Liver (tissue), 9 donors: Measurements from ENCODE around the gene TLE3. TPM values are rescaled to one million over a fixed set of nuclear protein-coding genes. Genes with fewer than 3 reads are reported as not detected.

Source experiments
- DNase-seq: peaks from one replicate; pipeline ENCODE4 v3.0.0-alpha.2; 2017; ENCODE audit warnings: low spot score
- H3K27ac ChIP-seq, 2 donors: one replicate each; pipeline ENCODE4 v1.7.0; 2013; ENCODE audit warnings: inconsistent platforms in 2 of 2, low read length in 2 of 2, control low read depth in 1 of 2, low read depth in 1 of 2, mild to moderate bottlenecking in 1 of 2
- H3K27me3 ChIP-seq, 4 donors: one replicate each; pipeline versions ENCODE4 v1.6.1 to v1.7.0; 2013; ENCODE audit warnings: low read length in 3 of 4, inconsistent platforms in 1 of 4, mild to moderate bottlenecking in 1 of 4, moderate library complexity in 1 of 4; ENCODE audit not compliant: control insufficient read depth in 4 of 4, insufficient read depth in 4 of 4
- H3K36me3 ChIP-seq, 4 donors: one replicate each; pipeline versions ENCODE4 v1.6.1 to v1.7.0; 2013; ENCODE audit warnings: low read length in 3 of 4, mild to moderate bottlenecking in 3 of 4, low read depth in 1 of 4, moderate library complexity in 1 of 4; ENCODE audit not compliant: control insufficient read depth in 4 of 4, insufficient read depth in 3 of 4
- H3K4me1 ChIP-seq, 4 donors: one replicate each; pipeline versions ENCODE4 v1.6.1 to v1.7.0; 2013; ENCODE audit warnings: low read length in 3 of 4, mild to moderate bottlenecking in 3 of 4, moderate library complexity in 1 of 4; ENCODE audit not compliant: control insufficient read depth in 4 of 4, insufficient read depth in 4 of 4
- H3K4me3 ChIP-seq, 3 donors: one replicate each; pipeline versions ENCODE4 v1.6.1 to v1.7.0; 2013; ENCODE audit warnings: low read length in 3 of 3, control low read depth in 1 of 3, low read depth in 1 of 3, mild to moderate bottlenecking in 1 of 3
- H3K9ac ChIP-seq, 2 donors: one replicate each; pipeline ENCODE4 v1.7.0; 2013; ENCODE audit warnings: low read length in 2 of 2, mild to moderate bottlenecking in 2 of 2, moderate library complexity in 2 of 2, control low read depth in 1 of 2, low read depth in 1 of 2
- H3K9me3 ChIP-seq, 4 donors: one replicate each; pipeline versions ENCODE4 v1.6.1 to v1.7.0; 2013; ENCODE audit warnings: low read length in 3 of 4; ENCODE audit not compliant: control insufficient read depth in 4 of 4
- ATF3 ChIP-seq: IDR thresholded peaks from 2 replicates; pipeline ENCODE4 v1.6.1; 2016; ENCODE audit warnings: antibody characterized with exemption
- EGR1 ChIP-seq, 2 donors: IDR thresholded peaks; 2 replicates each; pipeline ENCODE4 v1.6.1; 2016 to 2018; ENCODE audit warnings: antibody characterized with exemption in 2 of 2, low read depth in 2 of 2
- FOXA1 ChIP-seq: IDR thresholded peaks from 2 replicates; pipeline ENCODE4 v1.6.1; 2016; ENCODE audit warnings: antibody characterized with exemption
- FOXA2 ChIP-seq: IDR thresholded peaks from 2 replicates; pipeline ENCODE4 v1.6.1; 2016; ENCODE audit warnings: antibody characterized with exemption
- GABPA ChIP-seq, 2 donors: IDR thresholded peaks in 1 of 2; conservative IDR thresholded peaks in 1 of 2; 2 replicates each; pipeline ENCODE4 v1.6.1; 2016; ENCODE audit warnings: antibody characterized with exemption in 2 of 2, mild to moderate bottlenecking in 1 of 2, moderate library complexity in 1 of 2
- HNF4A ChIP-seq, 2 donors: conservative IDR thresholded peaks; 2 replicates each; pipeline ENCODE4 v1.6.1; 2016; ENCODE audit warnings: antibody characterized with exemption in 2 of 2, mild to moderate bottlenecking in 2 of 2
- HNF4G ChIP-seq: IDR thresholded peaks from 2 replicates; pipeline ENCODE4 v1.6.1; 2016; ENCODE audit warnings: antibody characterized with exemption
- JUND ChIP-seq, 2 donors: IDR thresholded peaks; 2 replicates each; pipeline ENCODE4 v1.6.1; 2016; ENCODE audit warnings: antibody characterized with exemption in 2 of 2
- NR2F2 ChIP-seq: IDR thresholded peaks from 2 replicates; pipeline ENCODE4 v1.6.1; 2016; ENCODE audit warnings: antibody characterized with exemption
- RAD21 ChIP-seq, 2 donors: IDR thresholded peaks; 2 replicates each; pipeline ENCODE4 v1.6.1; 2016; ENCODE audit warnings: antibody characterized with exemption in 2 of 2, mild to moderate bottlenecking in 2 of 2
- REST ChIP-seq: IDR thresholded peaks from 2 replicates; pipeline ENCODE4 v1.6.1; 2016; ENCODE audit warnings: antibody characterized with exemption, mild to moderate bottlenecking
- RXRA ChIP-seq, 2 donors: IDR thresholded peaks; 2 replicates each; pipeline ENCODE4 v1.6.1; 2017 to 2018; ENCODE audit warnings: antibody characterized with exemption in 2 of 2, mild to moderate bottlenecking in 1 of 2
- SP1 ChIP-seq: IDR thresholded peaks from 2 replicates; pipeline ENCODE4 v1.6.1; 2018; ENCODE audit warnings: antibody characterized with exemption, mild to moderate bottlenecking
- TAF1 ChIP-seq: conservative IDR thresholded peaks from 2 replicates; pipeline ENCODE4 v1.6.1; 2016; ENCODE audit warnings: antibody characterized with exemption, mild to moderate bottlenecking
- YY1 ChIP-seq: IDR thresholded peaks from 2 replicates; pipeline ENCODE4 v1.6.1; 2016; ENCODE audit warnings: antibody characterized with exemption, mild to moderate bottlenecking
- ZBTB33 ChIP-seq: IDR thresholded peaks from 2 replicates; pipeline ENCODE4 v1.6.1; 2016; ENCODE audit warnings: antibody characterized with exemption
- WGBS: extraction: QIAGEN DNeasy Blood & Tissue Kit; methylation state at CpG from one replicate; pipeline ENCODE4 v1.1.7; 2013; 5-methylcytosine and 5-hydroxymethylcytosine counted together
- polyA plus RNA-seq, 2 donors: library from polyadenylated mRNA; stranded (reverse) in 1 of 2; unstranded in 1 of 2; fragments of 200-250 nt in 1 of 2; fragments of >200 nt in 1 of 2; fragmentation: Nextera tagmentation in 1 of 2; extraction: Ambion mirVana in 1 of 2; gene quantifications; one replicate each; pipeline versions ENCODE4 v1.2.1 to v1.2.3, GENCODE V29; 2013 to 2015
- total RNA-seq, 2 donors: library from RNA; depleted of rRNA; stranded (reverse); fragments of >200 nt; gene quantifications; one replicate each; pipeline ENCODE4 v1.2.3, GENCODE V29; 2014
- TF ChIP-seq, protein P1 (sequence below): fragments of 150-350 bp; IDR thresholded peaks from 2 replicates; pipeline ENCODE4 v1.5.1; 2017; ENCODE audit warnings: improper control_type of control experiment, low read depth, low read length; ENCODE audit not compliant: missing input control
- TF ChIP-seq, protein P2 (sequence below): IDR thresholded peaks from 2 replicates; pipeline ENCODE4 v1.6.1; 2016; ENCODE audit warnings: antibody characterized with exemption
- donor health status: healthy.
- donor health status: healthy.
- donor health status: healthy.
- donor health status: healthy.
- donor health status: healthy.

Gene TLE3
- total and polyA plus RNA-seq, 4 donors, result 1.2 to 13.7 (median 8.5) TPM

DNA sequence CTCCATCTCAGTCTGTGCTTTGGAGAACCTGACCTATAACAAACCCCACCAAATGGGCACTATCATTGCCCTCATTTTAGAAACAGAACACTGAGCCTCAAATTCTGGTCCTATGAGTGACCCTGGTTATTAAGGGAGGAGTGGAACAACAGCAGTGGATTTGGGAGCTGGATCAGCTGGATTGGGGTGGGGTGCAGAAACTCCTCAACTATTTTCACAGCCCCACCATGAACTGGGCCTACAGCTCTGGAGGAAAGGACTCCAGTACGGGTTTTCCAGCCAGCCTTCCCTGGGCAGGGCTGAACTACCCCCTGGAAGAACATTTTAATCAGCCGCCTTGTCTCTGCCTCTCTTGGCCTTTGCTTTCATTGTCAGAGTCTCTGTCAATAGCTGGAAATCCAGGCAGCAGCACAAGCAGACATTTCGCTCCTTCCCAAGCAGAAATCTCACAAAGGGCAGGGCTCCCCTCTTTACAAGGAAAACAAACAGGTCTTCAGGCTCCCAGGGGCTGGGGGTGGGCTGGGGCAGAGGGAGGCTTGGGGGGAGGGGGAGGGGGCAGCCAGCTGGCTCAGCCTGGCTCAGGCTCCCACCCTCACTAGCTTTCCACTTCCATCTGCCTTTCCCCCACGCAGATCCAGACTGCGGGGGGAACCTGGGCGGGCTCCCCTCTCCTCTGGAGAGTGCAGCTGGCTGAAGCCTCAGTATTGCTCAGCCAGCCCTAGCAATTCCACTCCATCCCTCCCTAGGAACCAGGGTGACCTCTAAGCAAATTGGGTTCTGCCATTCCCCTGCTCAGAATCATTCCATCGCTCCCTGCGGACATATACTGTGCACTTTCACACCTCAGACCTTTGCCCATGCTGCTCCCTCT, 13.7 kb upstream of the TLE3 start:
- no peaks in the 10 kb centered on the region for H3K27me3 ChIP-seq
- H3K4me3 ChIP-seq, result peak overlapping the region in 1 of 3 donors; percentile 22
- no peaks in the 10 kb centered on the region for H3K36me3 ChIP-seq
- H3K27ac ChIP-seq, result peak overlapping the region; percentile 51 to 64
- H3K9ac ChIP-seq, result no peak overlapping the region
- peak; percentile 59 for DNase-seq
- 12% methylated on average over 8 of the region's 8 CpGs for WGBS
- peaks cover 4 to 14% (median 9%) of the 10 kb centered on the region in 4 donors for H3K4me1 ChIP-seq
- TF ChIP-seq HNF4G, result peak; percentile 7
- TF ChIP-seq ATF3, result no peak
- TF ChIP-seq REST, result peak; percentile 48
- peak; percentile 71 for TF ChIP-seq FOXA1
- peak; percentile 73 for TF ChIP-seq SP1
- no peak for TF ChIP-seq EGR1 (IDR thresholded peaks at IDR 0.05; ENCODE audit: low read depth in 2 of 2)
- peak; percentile 72 for TF ChIP-seq NR2F2
- peak; percentile 69 for TF ChIP-seq FOXA2
- TF ChIP-seq, protein P1, sequence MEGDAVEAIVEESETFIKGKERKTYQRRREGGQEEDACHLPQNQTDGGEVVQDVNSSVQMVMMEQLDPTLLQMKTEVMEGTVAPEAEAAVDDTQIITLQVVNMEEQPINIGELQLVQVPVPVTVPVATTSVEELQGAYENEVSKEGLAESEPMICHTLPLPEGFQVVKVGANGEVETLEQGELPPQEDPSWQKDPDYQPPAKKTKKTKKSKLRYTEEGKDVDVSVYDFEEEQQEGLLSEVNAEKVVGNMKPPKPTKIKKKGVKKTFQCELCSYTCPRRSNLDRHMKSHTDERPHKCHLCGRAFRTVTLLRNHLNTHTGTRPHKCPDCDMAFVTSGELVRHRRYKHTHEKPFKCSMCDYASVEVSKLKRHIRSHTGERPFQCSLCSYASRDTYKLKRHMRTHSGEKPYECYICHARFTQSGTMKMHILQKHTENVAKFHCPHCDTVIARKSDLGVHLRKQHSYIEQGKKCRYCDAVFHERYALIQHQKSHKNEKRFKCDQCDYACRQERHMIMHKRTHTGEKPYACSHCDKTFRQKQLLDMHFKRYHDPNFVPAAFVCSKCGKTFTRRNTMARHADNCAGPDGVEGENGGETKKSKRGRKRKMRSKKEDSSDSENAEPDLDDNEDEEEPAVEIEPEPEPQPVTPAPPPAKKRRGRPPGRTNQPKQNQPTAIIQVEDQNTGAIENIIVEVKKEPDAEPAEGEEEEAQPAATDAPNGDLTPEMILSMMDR, result no peak
- peak; percentile 54 for TF ChIP-seq YY1
- peak; percentile 58 to 79 for TF ChIP-seq RXRA (IDR thresholded peaks at IDR 0.05)
- TF ChIP-seq RAD21 (IDR thresholded peaks at IDR 0.05), result peak; percentile 49 to 58
- peak; percentile 46 to 77 for TF ChIP-seq HNF4A (conservative IDR thresholded peaks at IDR 0.05)
- TF ChIP-seq ZBTB33, result peak; percentile 26
- no peak for TF ChIP-seq TAF1
- TF ChIP-seq, protein P2, sequence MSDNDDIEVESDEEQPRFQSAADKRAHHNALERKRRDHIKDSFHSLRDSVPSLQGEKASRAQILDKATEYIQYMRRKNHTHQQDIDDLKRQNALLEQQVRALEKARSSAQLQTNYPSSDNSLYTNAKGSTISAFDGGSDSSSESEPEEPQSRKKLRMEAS, result peak; percentile 44
- TF ChIP-seq JUND (IDR thresholded peaks at IDR 0.05), result peak in 1 of 2 donors; percentile 23
- peak in 1 of 2 donors; percentile 13 for TF ChIP-seq GABPA (IDR thresholded peaks at IDR 0.05 in 1 of 2, conservative IDR thresholded peaks at IDR 0.05 in 1 of 2)
- no peaks in the 10 kb centered on the region for H3K9me3 ChIP-seq
